ENCODE data around the gene DTHD1.

DTHD1 gene

GRCh38 chr4:36316607-36317006 is 35.2 kb downstream of the DTHD1 start:
- no peak for DNase-seq

DNA sequence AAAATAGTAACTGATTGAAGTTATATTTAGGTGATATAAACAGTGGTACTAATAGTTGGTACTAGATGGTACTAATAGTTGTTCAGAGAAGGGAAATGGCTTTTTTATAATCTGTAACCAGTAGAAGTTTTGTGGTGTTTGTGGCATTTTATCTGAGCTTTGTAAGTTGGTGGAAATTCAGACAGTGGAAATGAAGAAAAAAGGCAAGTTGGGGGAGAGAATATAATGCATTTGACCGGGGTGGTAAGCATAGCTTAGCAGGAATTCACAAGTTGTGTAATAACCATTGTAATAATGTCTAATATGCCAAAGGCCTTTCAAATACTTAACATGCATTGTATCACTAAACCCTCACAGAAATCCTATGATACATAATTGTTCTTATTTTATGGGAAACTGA is 36.3 kb downstream of the DTHD1 start:
- DNase-seq, result no peak

DNA sequence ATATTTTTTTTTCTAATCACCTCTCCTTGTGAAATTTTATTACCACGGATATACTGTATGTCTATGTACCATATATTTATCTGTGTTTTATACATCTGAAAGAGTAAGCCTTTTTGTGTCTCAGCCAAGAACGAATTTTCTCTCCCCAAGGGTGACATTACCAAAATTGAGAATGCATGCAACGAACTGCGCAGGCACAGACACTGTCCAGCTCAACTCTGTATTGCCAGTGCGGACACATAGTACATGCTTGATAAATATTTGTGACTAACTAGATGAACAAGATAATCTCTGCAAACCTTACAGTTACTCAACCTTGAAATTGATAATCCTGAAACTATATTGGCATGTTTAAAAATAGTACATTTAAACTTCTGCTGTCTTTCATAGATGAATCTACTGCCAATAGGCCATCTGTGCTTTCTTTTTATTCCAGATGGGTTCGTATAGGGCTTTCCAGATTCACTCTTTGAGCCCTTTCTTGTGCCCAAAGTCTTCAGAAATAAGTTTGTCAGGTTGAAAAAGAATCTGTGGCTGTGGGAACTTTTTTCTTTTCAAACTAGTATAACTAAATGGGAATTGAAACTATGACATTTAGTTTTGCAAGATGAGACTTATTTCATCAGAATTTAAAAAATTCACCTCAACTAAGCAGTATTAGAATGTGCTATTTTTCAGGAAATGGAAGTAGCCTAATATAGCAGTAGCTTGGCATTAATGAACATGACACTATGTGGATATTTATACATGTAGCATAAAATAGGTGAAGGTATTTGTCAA is 38.9 kb downstream of the DTHD1 start:
- no peak for DNase-seq

- DNase-seq, result no peak
These were observed 39.8 kb downstream of the DTHD1 start for GRCh38 chr4:36321176-36321575.

DNA sequence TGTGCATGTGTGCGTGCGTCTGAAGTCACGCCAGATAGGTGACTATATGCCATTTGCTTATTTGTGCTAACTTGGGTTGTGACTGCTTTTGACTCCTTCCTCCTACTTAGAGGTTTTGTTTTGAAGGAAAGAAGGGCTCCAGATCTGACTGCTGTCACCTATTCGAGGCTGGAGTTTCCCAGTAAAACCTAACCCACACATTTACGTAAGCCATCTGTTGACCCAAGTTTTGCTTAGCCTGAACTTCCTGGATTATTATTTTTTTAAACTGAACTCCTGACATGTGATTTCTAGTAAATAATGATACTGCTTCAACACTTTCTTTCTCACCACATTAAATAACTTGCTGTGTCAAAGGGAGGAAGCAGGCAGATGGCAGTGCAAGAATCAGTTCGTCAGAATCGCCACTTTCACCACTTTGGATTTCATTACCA is 41.5 kb downstream of the DTHD1 start:
- peak; percentile 14 for DNase-seq

GRCh38 chr4:36323816-36324419 is 42.5 kb downstream of the DTHD1 start:
- DNase-seq, result no peak

DNA sequence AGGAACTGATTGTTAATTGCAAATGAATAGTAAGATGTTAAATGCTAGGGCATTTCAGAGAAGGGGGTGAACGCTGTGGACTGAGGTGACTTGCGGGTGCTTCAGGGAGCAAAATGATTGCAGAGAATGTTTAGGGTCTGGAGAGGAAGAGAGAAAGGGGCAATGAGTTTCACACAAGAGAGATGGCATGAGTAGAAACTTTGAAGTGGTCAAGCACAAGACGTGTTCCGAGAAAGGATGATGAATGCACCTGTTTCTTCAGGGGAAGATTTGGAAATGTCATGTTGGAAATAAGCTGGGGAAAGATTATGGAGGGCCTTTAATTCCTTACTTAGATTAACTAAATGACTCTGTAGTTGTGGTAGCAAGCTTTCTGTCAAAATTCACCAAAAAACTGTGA is 43.4 kb downstream of the DTHD1 start:
- no peak for DNase-seq

DNA sequence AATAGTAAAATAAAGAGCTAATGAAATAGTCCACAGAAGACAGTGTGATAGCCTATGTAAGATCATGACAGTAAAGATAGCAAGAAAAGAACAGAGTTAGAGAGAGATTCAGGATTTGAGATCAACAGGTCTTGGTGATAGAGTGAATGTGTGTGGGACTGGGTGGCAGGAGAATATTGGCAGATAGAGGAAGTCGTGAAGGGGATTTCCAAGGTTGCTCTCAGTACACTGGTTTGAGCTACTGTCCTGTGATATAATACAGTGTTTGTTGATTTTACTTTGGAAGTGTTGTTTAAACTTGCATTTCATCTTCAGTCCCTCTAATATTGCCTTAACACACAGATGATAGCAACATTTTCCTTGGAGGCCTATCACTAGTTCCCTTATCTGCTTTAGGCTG is 44.1 kb downstream of the DTHD1 start:
- no peak for DNase-seq

- no peak for DNase-seq
These were observed 44.5 kb downstream of the DTHD1 start for GRCh38 chr4:36325926-36326325.

DNA sequence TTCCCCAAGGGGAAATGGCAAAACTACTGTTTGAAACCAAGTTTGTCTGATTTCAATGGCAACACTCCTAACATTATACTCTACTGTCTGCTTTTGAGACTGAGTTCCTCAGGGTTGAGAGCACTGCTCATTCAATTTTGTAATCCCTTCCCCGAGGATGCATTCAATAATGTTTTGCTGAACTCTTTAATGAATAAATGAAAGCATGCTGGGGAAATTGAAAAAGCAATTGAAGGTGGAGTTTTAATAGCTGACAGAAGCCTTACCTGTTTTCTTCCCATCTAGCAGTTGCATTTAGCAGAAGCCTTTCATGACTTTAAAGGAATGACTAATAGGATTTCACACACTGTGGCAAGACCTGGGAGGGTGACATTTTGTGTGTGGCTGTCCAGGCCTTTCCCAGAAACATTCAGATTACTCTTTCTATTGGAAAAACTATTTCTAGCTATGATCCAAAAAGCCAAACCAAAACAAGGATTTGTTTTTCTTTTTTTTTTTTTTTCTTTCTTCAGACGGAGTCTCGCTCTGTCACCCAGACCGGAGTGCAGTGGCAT is 45.1 kb downstream of the DTHD1 start:
- DNase-seq, result no peak

- no peak for DNase-seq
These were observed 46.0 kb downstream of the DTHD1 start for GRCh38 chr4:36327400-36327799.

DNA sequence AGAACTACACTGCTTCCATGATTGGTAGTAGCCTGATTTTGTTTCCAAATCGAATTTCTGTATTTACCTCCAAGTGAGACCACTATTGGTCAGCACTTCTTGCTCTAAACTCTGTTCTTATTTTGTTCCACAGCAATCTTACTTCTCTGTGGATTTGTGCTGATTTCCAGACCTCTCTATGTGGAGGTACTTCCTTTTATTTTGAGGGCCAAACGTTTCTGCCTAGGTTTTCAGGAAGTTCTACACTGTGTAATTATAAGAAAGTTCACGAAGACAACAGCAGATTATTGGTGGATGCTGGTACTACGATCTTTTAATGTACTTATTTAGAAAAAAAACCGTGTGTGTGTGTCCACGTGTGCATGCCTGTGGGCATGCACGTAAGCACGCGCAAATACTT is 46.7 kb downstream of the DTHD1 start:
- no peak for DNase-seq

- no peak for DNase-seq
These were observed 47.8 kb downstream of the DTHD1 start for GRCh38 chr4:36329228-36329627.

- no peak for DNase-seq
These were observed 49.4 kb downstream of the DTHD1 start for GRCh38 chr4:36330796-36331195.

- DNase-seq, result no peak
These were observed 50.8 kb downstream of the DTHD1 start for GRCh38 chr4:36332023-36332781.

DNA sequence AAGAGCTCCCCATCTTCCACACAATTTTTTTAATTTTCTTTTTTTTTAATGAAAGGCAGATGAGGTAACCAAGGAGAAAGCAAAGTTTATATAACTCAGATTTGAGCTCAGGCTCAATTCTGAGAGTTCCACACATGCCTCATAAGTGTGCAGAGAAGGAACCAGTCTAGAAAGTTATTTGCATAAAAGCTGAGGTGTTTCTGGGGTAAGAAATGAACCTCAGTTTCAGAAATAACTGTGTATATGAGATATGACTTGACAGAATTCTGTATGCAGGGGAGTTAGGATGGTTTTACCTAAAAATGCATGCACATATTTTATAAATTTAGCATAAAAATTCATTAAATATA is 51.3 kb downstream of the DTHD1 start:
- DNase-seq, result no peak

- DNase-seq, result no peak
These were observed 52.0 kb downstream of the DTHD1 start for GRCh38 chr4:36333303-36333877.

DNA sequence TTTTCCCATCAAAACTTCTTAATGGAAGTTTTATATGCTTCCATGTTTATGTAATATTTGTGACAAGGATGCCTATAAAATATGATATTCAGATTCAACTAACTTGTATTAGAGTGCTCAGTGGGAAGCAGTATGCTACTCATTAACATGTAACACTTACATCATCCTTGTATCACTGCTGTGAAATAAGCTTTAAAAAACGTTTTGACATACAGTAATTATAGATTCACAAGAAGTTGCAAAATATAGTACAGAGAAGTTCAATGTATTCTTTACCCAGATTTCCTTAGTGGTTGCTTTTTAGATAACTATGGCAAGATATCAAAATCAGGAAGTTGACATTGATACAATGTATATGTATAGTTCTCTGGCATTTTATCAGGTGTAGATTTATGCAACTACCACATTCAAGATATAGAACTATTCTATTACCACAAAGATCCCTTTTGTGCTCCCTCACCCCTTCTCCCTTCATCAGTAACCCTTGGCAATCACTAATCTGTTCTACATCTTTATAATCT is 56.3 kb downstream of the DTHD1 start:
- no peak for DNase-seq

- no peak for DNase-seq
These were observed 57.6 kb downstream of the DTHD1 start for GRCh38 chr4:36338973-36339372.

GRCh38 chr4:36341936-36342335 is 60.5 kb downstream of the DTHD1 start:
- DNase-seq, result no peak

DNA sequence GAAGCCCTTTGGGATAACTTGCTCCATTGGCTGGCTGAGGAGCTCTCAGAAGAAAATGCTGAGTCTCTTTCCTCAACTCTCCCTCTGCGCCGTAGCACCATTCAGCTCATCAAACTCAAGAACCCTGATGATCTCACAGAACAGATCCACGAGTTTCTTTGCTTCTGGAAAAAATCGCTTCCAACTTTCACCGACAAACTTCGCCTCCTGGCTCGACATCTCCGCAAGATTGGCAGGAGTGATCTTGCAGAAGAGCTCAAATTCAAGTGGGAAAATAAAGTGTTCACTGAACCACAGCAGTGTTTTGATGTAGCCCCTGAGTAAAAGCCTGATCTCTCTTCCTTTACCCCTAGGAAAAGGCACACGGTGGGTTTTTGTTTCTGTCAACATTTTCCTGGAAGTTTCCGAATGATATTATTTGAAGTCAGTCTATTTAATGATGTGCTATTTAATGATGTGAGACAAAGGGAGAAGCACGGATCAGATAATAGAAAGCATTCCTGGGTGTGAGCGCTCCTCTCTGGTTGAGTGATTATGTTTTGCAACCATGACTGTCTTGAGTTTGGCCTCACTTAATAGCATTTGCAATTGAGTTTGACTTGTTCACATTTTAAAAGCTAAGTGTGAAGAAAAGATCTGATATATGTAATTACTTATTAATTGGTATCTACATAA is 62.2 kb downstream of the DTHD1 start:
- no peak for DNase-seq

DNA sequence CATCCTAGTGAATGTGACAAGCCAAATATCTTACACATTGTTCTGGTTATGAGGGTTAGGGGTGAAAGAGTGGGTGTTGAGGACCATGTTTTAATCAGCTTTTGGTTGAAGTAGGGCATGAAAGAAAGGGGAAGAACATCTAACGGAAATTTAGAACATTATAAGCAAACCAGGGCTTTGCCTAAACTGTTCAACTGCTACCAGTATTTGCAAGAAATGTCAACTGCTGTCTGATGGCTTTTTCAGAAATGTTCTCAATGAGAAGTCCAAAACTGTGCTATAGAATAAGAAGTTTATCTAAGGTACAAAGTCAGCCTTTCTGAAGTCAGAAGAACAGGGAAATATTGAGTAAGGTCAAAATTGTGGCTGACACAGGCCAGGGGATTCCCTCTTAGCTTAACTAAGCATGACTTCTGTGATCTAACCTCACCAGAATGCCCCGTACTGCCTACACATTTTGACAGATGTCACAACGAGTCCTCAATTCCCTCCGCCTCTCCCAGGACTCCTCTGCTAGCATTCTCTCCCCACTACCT is 67.1 kb downstream of the DTHD1 start:
- DNase-seq, result no peak
